Right lung (tissue), 10 donors: ENCODE data around the gene PCDH17. TPM values are rescaled to one million over a fixed set of nuclear protein-coding genes. Genes with fewer than 3 reads are reported as not detected.
A peak's percentile ranks its signal among the peaks of the same experiment; 100 is the strongest.

Source experiments
- DNase-seq, 2 donors: peaks; one replicate each; pipeline ENCODE4 v3.0.0-alpha.2; 2013
- long read RNA-seq, 8 donors: transcript quantifications; one replicate each; lab custom pipeline, GENCODE V29; 2026
- polyA plus RNA-seq, 5 donors: library from polyadenylated mRNA; unstranded; fragments of 120-200 nt; gene quantifications; one replicate each; pipeline versions ENCODE4 v1.2.1 to v1.2.3, GENCODE V29; 2013; ENCODE audit warnings: inconsistent platforms in 1 of 5, low replicate concordance in 1 of 5; ENCODE audit not compliant: insufficient read length in 5 of 5, insufficient read depth in 1 of 5

Gene PCDH17, protein sequence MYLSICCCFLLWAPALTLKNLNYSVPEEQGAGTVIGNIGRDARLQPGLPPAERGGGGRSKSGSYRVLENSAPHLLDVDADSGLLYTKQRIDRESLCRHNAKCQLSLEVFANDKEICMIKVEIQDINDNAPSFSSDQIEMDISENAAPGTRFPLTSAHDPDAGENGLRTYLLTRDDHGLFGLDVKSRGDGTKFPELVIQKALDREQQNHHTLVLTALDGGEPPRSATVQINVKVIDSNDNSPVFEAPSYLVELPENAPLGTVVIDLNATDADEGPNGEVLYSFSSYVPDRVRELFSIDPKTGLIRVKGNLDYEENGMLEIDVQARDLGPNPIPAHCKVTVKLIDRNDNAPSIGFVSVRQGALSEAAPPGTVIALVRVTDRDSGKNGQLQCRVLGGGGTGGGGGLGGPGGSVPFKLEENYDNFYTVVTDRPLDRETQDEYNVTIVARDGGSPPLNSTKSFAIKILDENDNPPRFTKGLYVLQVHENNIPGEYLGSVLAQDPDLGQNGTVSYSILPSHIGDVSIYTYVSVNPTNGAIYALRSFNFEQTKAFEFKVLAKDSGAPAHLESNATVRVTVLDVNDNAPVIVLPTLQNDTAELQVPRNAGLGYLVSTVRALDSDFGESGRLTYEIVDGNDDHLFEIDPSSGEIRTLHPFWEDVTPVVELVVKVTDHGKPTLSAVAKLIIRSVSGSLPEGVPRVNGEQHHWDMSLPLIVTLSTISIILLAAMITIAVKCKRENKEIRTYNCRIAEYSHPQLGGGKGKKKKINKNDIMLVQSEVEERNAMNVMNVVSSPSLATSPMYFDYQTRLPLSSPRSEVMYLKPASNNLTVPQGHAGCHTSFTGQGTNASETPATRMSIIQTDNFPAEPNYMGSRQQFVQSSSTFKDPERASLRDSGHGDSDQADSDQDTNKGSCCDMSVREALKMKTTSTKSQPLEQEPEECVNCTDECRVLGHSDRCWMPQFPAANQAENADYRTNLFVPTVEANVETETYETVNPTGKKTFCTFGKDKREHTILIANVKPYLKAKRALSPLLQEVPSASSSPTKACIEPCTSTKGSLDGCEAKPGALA (N-terminal part only)
- 10 to 100 TPM; 15.6 to 18.9 (median 16.7) TPM for polyA plus RNA-seq
- long read RNA-seq, donor 1, full-length matches to known transcripts = 4 of 21 reads
- long read RNA-seq, donor 1, partial matches to known transcripts = 17 of 21 reads
- long read RNA-seq, donor 1, other reads (novel, unspliced or antisense) = 0 of 21 reads
- long read RNA-seq, donor 2, full-length matches to known transcripts = 3 of 3 reads
- long read RNA-seq, donor 2, partial matches to known transcripts = 0 of 3 reads
- long read RNA-seq, donor 2, other reads (novel, unspliced or antisense) = 0 of 3 reads
- long read RNA-seq, donor 3, full-length matches to known transcripts = 3 of 10 reads
- long read RNA-seq, donor 3, partial matches to known transcripts = 7 of 10 reads
- long read RNA-seq, donor 3, other reads (novel, unspliced or antisense) = 0 of 10 reads
- long read RNA-seq, donor 4, full-length matches to known transcripts = 1 of 1 reads
- long read RNA-seq, donor 4, partial matches to known transcripts = 0 of 1 reads
- long read RNA-seq, donor 4, other reads (novel, unspliced or antisense) = 0 of 1 reads
- long read RNA-seq, donor 5, full-length matches to known transcripts = 3 of 3 reads
- long read RNA-seq, donor 5, partial matches to known transcripts = 0 of 3 reads
- long read RNA-seq, donor 5, other reads (novel, unspliced or antisense) = 0 of 3 reads
- long read RNA-seq, donor 6, full-length matches to known transcripts = 8 of 17 reads
- long read RNA-seq, donor 6, partial matches to known transcripts = 9 of 17 reads
- long read RNA-seq, donor 6, other reads (novel, unspliced or antisense) = 0 of 17 reads
- long read RNA-seq, donor 7, full-length matches to known transcripts = 6 of 6 reads
- long read RNA-seq, donor 7, partial matches to known transcripts = 0 of 6 reads
- long read RNA-seq, donor 7, other reads (novel, unspliced or antisense) = 0 of 6 reads
- long read RNA-seq, donor 8, full-length matches to known transcripts = 2 of 2 reads
- long read RNA-seq, donor 8, partial matches to known transcripts = 0 of 2 reads
- long read RNA-seq, donor 8, other reads (novel, unspliced or antisense) = 0 of 2 reads

DNA sequence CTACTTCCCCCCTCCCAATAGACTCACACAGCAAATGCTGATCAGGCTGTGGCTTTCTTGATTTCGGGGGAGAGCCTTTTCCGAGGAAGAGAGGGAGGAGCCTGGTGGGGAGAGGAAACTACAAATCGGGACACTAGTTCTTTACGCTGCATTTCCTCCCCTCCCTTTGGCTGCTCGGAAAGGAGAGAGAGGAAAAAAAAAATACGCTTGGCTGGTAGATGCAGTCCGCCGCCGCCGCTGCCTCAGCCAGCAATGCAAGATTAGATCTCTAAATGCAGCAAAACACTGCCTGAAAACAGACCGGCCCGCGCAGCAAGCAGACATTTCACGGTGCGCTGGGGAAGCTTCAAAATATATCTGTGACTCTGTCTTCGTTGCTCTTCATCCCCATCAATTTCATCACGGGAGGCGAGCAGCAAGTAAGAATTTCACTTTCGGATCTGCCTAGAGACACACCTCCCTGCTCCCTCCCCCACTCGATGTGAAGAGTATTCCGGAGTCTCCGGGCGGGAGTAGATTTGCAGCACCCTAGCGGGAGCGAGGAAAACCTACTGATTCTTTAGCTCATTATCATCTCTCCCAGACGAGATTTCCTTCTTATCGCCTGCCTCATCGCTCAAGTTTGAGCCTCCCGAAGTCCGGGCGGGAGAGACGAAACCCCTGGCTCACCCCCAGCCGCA is at the start of gene PCDH17:
Gene PCDH17 (plus strand): TSS at position 149 of the 680 bp plus-strand sequence. CDS start 803 bp downstream, outside the sequence.
- peak; percentile 66 to 68 for DNase-seq

DNA sequence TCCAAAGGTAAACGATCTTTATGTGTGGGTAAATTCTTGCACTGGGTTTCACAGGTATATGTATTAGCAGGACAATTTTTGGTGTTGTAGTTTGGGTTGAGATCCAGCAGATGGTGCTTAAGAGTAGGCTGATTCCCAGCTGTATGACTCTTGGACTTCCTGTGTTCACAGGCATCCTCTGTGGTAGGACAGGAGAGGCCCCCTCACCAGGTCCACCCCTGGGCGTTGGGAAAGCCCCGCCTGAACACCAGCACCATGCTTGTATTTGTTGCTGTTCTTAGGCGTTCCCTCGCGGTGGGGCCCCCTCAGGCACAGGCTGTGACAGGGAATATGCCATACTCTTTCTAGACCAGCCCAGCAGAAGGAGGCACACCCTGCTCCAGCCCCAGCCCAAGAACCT is 49.5 kb upstream of the PCDH17 start:
- DNase-seq = no peak

DNA sequence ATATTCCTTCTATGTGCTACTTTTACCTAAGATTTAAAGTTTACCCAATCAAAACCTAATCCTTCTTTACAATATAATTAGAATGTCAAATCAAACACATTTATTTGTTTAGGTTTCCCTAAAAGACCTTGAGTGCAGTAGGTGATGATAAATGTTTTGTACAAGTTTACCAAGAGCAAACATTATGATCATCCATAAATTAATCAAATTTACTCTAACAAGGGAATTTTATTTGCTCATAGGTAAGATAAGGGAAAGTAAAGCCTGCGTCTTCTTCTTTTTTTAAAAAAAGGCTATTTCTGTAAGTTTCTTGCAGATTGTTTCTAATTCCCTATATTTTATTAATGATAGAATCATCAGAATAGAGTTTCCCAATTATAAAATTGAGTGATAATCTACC is 48.0 kb upstream of the PCDH17 start:
- DNase-seq = no peak

DNA sequence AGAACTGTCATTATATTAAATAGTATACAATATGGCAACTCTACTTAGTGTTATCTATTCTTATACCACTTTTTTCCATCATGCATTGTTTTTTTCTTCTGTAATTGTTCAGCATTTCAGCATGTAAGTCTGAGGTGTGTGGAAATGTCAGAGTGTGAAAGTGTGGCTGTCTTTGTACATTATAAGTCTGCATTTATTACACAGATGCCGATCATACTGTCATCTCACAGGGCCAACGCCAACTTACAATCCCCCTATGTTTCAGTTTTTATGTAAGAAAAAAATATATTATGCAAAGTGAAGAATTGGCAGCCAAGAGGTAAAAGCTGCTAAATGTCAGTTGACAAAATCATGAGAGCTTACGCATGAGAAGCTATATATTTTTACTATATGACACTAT is 42.9 kb upstream of the PCDH17 start:
- DNase-seq = no peak

DNA sequence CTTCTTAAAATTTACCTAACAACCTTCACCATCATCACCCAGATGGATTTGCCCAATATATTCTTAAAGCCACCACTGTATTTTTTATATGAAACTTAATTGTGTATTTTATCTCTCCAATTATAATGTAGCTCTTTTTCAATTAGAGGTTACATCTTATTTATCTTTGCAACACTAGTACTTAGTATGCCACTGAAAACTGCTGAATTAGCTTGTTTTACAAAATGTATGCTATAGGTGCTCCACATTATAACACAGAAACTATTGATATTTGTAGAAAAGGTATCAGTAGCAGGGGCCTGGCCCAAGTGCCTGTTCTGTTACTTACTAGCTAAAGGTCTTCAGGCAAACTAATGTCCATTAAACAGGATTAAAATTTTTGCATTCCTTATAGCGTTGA is 35.8 kb upstream of the PCDH17 start:
- DNase-seq = no peak

DNA sequence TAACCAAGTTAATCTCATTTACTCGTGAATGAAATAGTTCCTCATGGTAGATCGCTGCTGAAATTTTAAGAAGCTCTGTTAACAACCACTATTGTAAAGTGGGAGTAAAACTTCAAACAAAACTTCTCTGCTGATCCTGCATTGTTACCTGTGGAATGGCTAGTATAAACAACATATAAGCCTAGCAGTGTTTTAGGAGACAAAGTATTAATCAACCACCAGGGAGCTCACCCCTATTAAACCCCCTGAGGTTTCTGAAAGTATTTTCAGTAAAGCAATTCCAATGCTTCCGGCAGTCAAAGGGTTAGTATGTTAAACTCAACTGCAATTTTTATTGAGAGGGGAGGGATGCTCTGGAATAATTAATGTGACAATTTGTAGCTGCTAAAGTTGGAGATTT is 30.0 kb upstream of the PCDH17 start:
- no peak for DNase-seq

DNA sequence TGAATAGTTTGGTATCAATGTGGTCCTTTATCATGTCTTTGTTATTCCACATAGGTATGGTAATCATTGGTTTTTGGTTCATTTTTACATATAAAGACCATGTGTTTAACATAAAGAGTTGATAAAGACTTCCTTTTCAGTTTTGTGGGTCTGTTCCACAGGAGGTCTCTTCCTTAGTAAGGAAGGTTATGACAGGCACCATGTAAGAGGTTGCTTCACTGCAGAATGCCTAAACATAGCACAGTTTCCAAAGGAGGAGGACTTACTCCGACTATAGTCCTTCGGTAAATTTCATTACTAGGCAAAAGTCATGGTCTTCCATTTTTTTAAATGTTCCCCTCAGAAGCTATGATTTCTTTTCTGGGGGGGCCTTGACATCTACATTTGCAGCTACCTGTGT is 27.1 kb upstream of the PCDH17 start:
- no peak for DNase-seq

DNA sequence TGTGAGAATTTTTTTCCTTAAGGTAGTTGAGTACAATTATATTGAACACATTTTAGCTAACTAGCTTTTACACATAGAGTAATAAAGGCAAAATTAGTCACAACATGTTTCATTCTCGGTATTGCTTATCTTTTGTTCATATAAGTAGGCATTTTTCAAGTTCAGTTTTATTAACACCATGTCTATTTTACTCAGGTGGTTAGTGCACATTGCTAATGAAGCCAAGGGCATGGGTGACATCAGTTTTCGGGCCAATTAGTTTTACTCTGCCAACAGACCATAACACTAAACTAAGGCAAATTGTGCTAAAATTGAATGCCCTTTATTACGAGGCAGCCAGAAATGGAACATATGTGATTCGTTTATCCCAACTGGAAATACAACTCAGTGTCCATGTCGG is 19.6 kb upstream of the PCDH17 start:
- DNase-seq = no peak

DNA sequence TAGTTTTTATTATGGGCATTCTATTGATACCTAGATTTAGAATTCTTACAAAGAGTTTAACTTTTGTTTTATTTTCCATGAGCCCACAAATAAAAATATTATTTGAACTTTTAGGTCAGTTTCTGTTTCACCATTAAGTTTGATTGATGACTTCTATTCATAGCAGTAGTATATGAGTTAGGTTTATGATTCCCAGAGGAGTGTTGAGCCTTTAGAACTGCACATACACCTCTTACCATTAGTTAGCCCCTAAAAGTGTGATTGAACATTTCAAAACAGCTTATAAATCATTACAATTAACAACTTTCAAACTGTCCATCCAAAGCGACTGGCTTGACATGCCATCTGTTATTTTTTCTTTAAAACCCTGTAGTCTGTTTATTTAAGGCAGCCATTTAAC is 19.0 kb upstream of the PCDH17 start:
- no peak for DNase-seq

DNA sequence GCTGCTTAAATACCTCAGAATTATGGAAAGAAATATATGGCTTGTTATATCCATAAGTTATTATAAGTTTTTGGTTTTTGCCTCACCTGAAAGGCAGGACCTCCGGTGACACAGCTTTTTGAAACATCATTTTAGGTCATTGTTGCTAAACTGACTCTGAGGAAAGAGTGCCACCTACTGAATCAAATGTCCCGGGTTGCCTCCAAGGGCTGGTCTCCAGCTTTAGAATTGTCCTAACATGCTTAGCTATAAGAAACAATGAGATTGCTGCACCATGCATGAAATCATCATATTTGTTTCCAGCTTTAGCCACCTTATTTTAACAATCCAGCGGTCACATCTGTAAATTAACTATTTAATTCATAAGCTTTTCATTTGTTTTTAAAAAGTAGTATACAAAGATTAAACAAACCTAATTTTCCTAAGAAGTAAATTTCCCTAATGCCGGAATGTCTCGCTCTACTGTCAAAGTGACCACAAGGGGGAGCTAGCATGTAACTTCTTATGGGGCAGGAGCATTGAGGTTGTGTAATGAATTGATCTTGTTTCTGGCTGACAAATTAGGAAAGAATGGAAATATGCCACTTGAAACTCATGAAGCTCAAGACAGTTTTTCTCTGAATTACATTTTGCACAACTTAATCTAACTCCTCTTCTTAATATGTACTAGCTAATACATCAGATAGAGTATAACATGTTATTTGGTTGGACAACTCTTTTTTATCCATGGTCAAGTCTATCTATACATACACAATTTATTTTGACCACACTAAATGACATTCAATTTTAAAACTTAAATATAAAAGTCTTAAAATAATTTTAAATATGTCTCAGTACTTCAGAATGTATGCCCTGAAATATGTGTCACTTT is 6.7 kb upstream of the PCDH17 start:
- DNase-seq = peak in 1 of 2 donors; percentile 61

DNA sequence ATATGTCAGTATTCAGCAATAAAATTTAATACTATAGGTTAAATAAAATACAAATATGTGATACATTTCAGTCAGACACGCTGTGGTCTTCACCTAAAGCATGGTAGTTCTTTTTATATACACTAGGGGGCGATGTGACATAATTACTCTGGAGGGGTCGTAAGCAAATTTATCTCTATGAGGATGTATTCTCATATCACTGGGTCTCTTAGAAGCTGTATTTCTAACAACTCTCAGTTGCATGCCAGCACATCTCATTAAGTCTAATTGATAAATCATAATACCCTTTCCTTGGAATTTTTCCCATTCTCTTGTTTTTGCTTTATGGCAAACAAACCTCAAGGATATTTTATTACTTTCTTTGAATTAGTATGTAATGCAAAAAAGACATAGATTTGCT is 3.9 kb upstream of the PCDH17 start:
- peak in 1 of 2 donors; percentile 29 for DNase-seq

DNA sequence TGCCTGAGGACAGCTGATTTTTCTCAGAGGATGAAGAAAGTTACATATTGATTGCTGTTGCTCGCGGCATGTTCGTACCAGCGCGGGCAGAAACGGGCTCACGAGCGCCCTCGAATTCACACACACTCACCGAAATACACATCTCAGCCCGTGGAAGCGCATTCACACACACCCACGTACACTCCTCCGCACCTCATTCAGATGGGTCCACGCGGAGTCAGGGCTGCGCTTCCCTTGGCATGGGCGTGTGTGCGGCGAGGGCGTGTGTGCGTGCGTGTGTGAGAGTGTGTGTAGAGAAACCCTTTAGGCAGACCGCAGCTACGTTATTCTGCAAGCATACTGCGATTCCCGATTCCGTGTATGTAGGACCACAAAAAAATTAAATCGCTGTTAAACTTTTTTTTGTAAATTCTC is 2.1 kb upstream of the PCDH17 start:
- no peak for DNase-seq

DNA sequence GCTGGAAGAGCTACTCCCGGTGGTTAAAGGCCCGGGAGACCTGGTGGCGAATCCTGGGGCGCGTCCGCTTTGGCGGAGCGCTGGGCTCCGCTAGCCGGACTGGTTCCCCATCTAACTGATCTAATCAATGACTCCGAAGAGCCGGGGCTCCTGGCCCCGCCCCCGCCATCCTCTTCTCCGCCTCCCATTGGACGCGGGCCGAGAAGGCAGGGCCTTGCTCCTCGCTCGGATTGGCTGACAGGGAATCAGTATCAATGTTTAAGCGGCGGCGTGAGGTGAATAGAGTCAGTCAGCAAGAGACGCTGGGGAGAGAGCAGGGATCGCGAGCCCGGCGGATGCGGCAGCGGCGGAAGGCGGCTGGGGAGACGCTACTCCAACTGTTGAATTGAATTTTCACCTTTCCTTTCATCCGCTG is 1.7 kb upstream of the PCDH17 start:
- DNase-seq = peak; percentile 88 to 92

DNA sequence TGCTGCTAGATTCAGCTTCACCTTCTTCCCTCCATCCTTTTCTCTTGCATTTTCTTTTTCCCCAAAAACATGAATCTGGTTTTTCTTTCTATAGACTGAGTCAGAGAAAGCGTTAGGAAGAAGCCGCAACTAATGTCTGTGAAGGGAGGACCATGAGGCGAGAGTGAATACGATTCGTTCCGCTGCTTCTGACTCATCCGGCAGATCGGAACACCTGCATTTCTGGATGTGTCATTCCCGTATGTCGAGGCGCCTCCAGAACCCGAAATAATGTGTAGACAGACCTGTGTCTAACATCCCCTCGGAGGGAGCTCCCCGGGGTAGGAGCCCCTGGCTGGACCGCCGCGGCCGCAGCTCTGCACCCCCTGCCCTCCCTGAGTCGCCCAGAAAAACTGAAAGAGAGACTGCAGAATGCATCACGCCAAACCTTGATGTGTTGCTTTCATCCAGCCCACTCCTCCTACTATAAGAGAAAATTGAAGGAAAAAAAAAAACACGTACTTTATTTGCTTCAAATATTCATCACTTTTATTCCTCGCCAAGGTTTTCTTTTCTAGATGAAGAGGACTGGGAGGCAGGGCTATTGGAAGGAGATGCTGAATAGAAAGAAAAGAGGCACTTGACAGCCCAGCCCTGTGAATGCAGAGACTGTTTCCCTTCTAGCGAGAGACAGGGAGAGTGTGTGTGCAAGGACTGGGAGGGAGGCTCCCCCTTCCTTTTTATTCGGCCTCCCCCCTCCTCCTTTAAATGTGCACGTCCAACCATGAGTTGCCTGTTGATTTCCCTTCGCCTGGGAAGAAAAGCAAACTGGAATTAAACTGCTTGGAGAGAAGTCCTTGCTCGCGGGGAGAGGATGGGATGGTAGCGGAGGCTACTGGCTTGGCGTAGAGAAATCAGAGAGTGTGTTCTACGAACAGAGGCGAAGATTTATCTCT is 616 bp upstream of the PCDH17 start:
- no peak for DNase-seq

DNA sequence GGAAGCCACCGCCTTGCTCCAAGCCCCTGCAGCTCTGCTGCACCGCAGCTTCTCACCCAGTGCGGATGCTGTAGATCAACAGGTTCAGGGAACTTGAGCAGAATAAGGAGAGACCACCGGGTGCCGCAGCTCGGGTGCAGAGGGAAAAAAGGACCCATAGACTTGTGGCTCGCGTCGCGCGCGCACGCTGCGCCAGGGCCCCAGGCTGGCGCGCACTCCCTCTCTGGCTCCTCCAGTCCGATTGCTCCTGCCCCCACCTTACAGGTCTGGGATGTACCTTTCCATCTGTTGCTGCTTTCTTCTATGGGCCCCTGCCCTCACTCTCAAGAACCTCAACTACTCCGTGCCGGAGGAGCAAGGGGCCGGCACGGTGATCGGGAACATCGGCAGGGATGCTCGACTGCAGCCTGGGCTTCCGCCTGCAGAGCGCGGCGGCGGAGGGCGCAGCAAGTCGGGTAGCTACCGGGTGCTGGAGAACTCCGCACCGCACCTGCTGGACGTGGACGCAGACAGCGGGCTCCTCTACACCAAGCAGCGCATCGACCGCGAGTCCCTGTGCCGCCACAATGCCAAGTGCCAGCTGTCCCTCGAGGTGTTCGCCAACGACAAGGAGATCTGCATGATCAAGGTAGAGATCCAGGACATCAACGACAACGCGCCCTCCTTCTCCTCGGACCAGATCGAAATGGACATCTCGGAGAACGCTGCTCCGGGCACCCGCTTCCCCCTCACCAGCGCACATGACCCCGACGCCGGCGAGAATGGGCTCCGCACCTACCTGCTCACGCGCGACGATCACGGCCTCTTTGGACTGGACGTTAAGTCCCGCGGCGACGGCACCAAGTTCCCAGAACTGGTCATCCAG is 964 bp downstream of the PCDH17 start:
- peak in 1 of 2 donors; percentile 49 for DNase-seq
